HEK293 (cell line): Measurements from ENCODE around the gene RHBDL3.
A peak's percentile ranks its signal among the peaks of the same experiment; 100 is the strongest.

Experiments
- IKZF3 ChIP-seq: fragments of 450-650 bp; IDR thresholded peaks from 2 replicates; pipeline ENCODE4 v1.5.0; 2018; ENCODE audit warnings: missing biosample characterization, mild to moderate bottlenecking, missing genetic modification characterization, moderate library complexity
- MYNN ChIP-seq: fragments of 450-650 bp; formaldehyde crosslinking; IDR thresholded peaks from 2 replicates; pipeline ENCODE4 v1.5.1; 2016; ENCODE audit warnings: missing biosample characterization, missing genetic modification characterization, borderline replicate concordance
- SP3 ChIP-seq: fragments of 450-650 bp; formaldehyde crosslinking; IDR thresholded peaks from 2 replicates; pipeline ENCODE4 v1.5.1; 2016; ENCODE audit warnings: missing biosample characterization, missing genetic modification characterization
- ZFP3 ChIP-seq: fragments of 450-650 bp; formaldehyde crosslinking; IDR thresholded peaks from 2 replicates; pipeline ENCODE4 v1.5.1; 2016; ENCODE audit warnings: low read depth, missing biosample characterization, missing genetic modification characterization
- ZFP69B ChIP-seq: fragments of 450-650 bp; formaldehyde crosslinking; IDR thresholded peaks from 2 replicates; pipeline ENCODE4 v1.5.1; 2016; ENCODE audit warnings: missing biosample characterization, missing genetic modification characterization
- ZNF157 ChIP-seq: fragments of 450-650 bp; formaldehyde crosslinking; IDR thresholded peaks from 2 replicates; pipeline ENCODE4 v1.5.1; 2016; ENCODE audit warnings: missing biosample characterization, missing genetic modification characterization
- ZNF175 ChIP-seq: fragments of 450-650 bp; formaldehyde crosslinking; IDR thresholded peaks from 2 replicates; pipeline ENCODE4 v1.5.1; 2016; ENCODE audit warnings: missing biosample characterization, missing genetic modification characterization
- ZNF24 ChIP-seq: fragments of 450-650 bp; formaldehyde crosslinking; IDR thresholded peaks from 2 replicates; pipeline ENCODE4 v1.5.1; 2016; ENCODE audit warnings: missing biosample characterization, missing genetic modification characterization
- ZNF514 ChIP-seq: fragments of 450-650 bp; formaldehyde crosslinking; IDR thresholded peaks from 2 replicates; pipeline ENCODE4 v1.5.1; 2016; ENCODE audit warnings: missing biosample characterization, missing genetic modification characterization
- ZNF629 ChIP-seq: fragments of 450-650 bp; formaldehyde crosslinking; IDR thresholded peaks from 2 replicates; pipeline ENCODE4 v1.5.1; 2017; ENCODE audit warnings: missing biosample characterization, missing genetic modification characterization
- ZNF658 ChIP-seq: fragments of 450-650 bp; formaldehyde crosslinking; IDR thresholded peaks from 2 replicates; pipeline ENCODE4; 2016; ENCODE audit warnings: missing biosample characterization, missing genetic modification characterization
- ZNF664 ChIP-seq: fragments of 450-650 bp; formaldehyde crosslinking; IDR thresholded peaks from 2 replicates; pipeline ENCODE4 v1.5.1; 2016; ENCODE audit warnings: missing biosample characterization, missing genetic modification characterization
- ZNF777 ChIP-seq: fragments of 450-650 bp; formaldehyde crosslinking; IDR thresholded peaks from 2 replicates; pipeline ENCODE4 v1.5.1; 2017; ENCODE audit warnings: missing biosample characterization, missing genetic modification characterization, borderline replicate concordance
- ZXDB ChIP-seq: fragments of 450-650 bp; formaldehyde crosslinking; IDR thresholded peaks from 2 replicates; pipeline ENCODE4 v1.5.1; 2016; ENCODE audit warnings: missing biosample characterization, missing genetic modification characterization
- TF ChIP-seq, protein P1 (sequence below): fragments of 450-650 bp; formaldehyde crosslinking; conservative IDR thresholded peaks from 2 replicates; pipeline ENCODE4 v1.5.1; 2016; ENCODE audit warnings: low read depth, missing biosample characterization, missing genetic modification characterization
- TF ChIP-seq, protein P2 (sequence below): fragments of 450-650 bp; formaldehyde crosslinking; IDR thresholded peaks from 2 replicates; pipeline ENCODE4 v1.5.1; 2016; ENCODE audit warnings: missing biosample characterization, missing genetic modification characterization
- TF ChIP-seq, protein P3 (sequence below): fragments of 450-650 bp; formaldehyde crosslinking; IDR thresholded peaks from 2 replicates; pipeline ENCODE4 v1.5.1; 2017; ENCODE audit warnings: missing biosample characterization, missing genetic modification characterization
- TF ChIP-seq, protein P4 (sequence below): fragments of 450-650 bp; formaldehyde crosslinking; IDR thresholded peaks from 2 replicates; pipeline ENCODE4 v1.5.1; 2016; ENCODE audit warnings: missing biosample characterization, missing genetic modification characterization
- TF ChIP-seq, protein P5 (sequence below): fragments of 450-650 bp; formaldehyde crosslinking; IDR thresholded peaks from 2 replicates; pipeline ENCODE4 v1.5.1; 2016; ENCODE audit warnings: missing biosample characterization, missing genetic modification characterization
- TF ChIP-seq, protein P6 (sequence below): fragments of 450-650 bp; formaldehyde crosslinking; conservative IDR thresholded peaks from 2 replicates; pipeline ENCODE4 v1.5.1; 2016; ENCODE audit warnings: low read depth, missing biosample characterization, missing genetic modification characterization
- TF ChIP-seq, protein P7 (sequence below): fragments of 450-650 bp; IDR thresholded peaks from 2 replicates; pipeline ENCODE4 v1.5.1; 2018; ENCODE audit warnings: missing biosample characterization, missing genetic modification characterization

Gene RHBDL3

DNA sequence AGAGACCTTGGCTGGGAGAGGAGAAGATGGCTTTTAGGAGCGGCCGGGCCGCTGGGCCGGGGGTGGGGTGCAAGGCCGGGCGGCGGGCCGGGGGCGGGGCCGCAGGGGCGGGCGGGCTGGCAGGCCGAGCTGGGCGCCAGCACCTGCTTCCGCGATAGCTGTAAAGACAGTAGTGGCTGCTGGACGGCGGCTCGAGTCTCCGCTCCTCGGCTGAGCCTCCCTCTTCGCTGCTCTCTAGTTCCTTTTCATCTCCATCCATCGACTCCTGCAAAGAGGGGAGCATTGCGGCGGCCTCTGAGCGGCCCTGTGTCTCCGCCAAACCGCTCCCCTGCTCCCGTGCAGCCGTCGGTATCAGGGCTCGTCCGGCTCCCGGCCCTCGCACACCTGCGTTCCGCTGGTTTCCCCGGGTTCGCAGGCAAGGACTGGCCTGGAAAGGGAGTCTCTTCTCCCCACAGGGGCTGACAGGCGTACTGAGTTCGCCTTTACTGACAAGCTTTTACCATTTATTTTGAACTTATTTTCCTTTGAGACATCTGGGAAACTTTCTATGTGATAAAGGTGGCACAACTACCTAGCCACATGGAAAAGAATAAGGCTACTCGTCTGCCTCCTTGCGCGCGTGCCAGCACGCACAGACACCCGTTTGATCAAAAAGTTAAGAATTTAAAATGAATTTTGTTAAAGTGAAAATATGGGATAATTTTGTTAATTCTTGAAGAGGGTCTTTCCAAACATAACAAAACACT lies 76.4 kb downstream of the RHBDL3 start, which contains the start of gene C17orf75 (continued):
- TF ChIP-seq, protein P1, sequence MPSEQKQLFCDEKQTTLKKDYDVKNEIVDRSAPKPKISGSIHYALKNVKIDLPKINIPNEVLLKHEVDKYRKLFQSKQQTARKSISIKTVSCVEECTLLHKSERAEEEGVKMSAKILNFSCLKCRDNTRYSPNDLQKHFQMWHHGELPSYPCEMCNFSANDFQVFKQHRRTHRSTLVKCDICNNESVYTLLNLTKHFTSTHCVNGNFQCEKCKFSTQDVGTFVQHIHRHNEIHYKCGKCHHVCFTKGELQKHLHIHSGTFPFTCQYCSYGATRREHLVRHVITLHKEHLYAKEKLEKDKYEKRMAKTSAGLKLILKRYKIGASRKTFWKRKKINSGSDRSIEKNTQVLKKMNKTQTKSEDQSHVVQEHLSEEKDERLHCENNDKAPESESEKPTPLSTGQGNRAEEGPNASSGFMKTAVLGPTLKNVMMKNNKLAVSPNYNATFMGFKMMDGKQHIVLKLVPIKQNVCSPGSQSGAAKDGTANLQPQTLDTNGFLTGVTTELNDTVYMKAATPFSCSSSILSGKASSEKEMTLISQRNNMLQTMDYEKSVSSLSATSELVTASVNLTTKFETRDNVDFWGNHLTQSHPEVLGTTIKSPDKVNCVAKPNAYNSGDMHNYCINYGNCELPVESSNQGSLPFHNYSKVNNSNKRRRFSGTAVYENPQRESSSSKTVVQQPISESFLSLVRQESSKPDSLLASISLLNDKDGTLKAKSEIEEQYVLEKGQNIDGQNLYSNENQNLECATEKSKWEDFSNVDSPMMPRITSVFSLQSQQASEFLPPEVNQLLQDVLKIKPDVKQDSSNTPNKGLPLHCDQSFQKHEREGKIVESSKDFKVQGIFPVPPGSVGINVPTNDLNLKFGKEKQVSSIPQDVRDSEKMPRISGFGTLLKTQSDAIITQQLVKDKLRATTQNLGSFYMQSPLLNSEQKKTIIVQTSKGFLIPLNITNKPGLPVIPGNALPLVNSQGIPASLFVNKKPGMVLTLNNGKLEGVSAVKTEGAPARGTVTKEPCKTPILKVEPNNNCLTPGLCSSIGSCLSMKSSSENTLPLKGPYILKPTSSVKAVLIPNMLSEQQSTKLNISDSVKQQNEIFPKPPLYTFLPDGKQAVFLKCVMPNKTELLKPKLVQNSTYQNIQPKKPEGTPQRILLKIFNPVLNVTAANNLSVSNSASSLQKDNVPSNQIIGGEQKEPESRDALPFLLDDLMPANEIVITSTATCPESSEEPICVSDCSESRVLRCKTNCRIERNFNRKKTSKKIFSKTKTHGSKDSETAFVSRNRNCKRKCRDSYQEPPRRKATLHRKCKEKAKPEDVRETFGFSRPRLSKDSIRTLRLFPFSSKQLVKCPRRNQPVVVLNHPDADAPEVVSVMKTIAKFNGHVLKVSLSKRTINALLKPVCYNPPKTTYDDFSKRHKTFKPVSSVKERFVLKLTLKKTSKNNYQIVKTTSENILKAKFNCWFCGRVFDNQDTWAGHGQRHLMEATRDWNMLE (tag by site-specific recombination) = peak; percentile 83
- TF ChIP-seq ZNF175 (tag by site-specific recombination) = no peak
- TF ChIP-seq ZXDB = peak; percentile 96
- TF ChIP-seq, protein P2, sequence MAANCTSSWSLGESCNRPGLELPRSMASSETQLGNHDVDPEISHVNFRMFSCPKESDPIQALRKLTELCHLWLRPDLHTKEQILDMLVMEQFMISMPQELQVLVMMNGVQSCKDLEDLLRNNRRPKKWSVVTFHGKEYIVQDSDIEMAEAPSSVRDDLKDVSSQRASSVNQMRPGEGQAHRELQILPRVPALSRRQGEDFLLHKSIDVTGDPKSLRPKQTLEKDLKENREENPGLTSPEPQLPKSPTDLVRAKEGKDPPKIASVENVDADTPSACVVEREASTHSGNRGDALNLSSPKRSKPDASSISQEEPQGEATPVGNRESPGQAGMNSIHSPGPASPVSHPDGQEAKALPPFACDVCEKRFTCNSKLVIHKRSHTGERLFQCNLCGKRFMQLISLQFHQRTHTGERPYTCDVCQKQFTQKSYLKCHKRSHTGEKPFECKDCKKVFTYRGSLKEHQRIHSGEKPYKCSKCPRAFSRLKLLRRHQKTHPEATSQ (tag by site-specific recombination) = peak; percentile 99
- TF ChIP-seq ZNF629 (tag by site-specific recombination) = peak; percentile 84
- TF ChIP-seq ZNF514 (tag by site-specific recombination) = no peak
- TF ChIP-seq MYNN (tag by site-specific recombination) = peak; percentile 77
- TF ChIP-seq ZNF24 = peak; percentile 89
- peak; percentile 75 for TF ChIP-seq SP3 (tag by site-specific recombination)
- TF ChIP-seq IKZF3 (tag by site-specific recombination) = peak; percentile 83
- TF ChIP-seq ZNF157 (tag by site-specific recombination) = no peak
- TF ChIP-seq, protein P3, sequence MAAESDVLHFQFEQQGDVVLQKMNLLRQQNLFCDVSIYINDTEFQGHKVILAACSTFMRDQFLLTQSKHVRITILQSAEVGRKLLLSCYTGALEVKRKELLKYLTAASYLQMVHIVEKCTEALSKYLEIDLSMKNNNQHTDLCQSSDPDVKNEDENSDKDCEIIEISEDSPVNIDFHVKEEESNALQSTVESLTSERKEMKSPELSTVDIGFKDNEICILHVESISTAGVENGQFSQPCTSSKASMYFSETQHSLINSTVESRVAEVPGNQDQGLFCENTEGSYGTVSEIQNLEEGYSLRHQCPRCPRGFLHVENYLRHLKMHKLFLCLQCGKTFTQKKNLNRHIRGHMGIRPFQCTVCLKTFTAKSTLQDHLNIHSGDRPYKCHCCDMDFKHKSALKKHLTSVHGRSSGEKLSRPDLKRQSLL (tag by site-specific recombination) = peak; percentile 70; the same call in 1 of the 2 replicates
- peak; percentile 91 for TF ChIP-seq ZFP69B (tag by site-specific recombination)
- no peak for TF ChIP-seq ZNF658 (tag by site-specific recombination)
- TF ChIP-seq ZNF777 (tag by site-specific recombination) = peak; percentile 92; the same call in 1 of the 2 replicates
- TF ChIP-seq, protein P4, sequence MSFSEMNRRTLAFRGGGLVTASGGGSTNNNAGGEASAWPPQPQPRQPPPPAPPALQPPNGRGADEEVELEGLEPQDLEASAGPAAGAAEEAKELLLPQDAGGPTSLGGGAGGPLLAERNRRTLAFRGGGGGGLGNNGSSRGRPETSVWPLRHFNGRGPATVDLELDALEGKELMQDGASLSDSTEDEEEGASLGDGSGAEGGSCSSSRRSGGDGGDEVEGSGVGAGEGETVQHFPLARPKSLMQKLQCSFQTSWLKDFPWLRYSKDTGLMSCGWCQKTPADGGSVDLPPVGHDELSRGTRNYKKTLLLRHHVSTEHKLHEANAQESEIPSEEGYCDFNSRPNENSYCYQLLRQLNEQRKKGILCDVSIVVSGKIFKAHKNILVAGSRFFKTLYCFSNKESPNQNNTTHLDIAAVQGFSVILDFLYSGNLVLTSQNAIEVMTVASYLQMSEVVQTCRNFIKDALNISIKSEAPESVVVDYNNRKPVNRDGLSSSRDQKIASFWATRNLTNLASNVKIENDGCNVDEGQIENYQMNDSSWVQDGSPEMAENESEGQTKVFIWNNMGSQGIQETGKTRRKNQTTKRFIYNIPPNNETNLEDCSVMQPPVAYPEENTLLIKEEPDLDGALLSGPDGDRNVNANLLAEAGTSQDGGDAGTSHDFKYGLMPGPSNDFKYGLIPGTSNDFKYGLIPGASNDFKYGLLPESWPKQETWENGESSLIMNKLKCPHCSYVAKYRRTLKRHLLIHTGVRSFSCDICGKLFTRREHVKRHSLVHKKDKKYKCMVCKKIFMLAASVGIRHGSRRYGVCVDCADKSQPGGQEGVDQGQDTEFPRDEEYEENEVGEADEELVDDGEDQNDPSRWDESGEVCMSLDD (tag by site-specific recombination) = peak; percentile 89
- TF ChIP-seq ZFP3 = no peak
- TF ChIP-seq, protein P5, sequence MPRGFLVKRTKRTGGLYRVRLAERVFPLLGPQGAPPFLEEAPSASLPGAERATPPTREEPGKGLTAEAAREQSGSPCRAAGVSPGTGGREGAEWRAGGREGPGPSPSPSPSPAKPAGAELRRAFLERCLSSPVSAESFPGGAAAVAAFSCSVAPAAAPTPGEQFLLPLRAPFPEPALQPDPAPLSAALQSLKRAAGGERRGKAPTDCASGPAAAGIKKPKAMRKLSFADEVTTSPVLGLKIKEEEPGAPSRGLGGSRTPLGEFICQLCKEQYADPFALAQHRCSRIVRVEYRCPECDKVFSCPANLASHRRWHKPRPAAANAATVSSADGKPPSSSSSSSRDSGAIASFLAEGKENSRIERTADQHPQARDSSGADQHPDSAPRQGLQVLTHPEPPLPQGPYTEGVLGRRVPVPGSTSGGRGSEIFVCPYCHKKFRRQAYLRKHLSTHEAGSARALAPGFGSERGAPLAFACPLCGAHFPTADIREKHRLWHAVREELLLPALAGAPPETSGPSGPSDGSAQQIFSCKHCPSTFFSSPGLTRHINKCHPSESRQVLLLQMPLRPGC (tag by site-specific recombination) = peak; percentile 93
- TF ChIP-seq, protein P6, sequence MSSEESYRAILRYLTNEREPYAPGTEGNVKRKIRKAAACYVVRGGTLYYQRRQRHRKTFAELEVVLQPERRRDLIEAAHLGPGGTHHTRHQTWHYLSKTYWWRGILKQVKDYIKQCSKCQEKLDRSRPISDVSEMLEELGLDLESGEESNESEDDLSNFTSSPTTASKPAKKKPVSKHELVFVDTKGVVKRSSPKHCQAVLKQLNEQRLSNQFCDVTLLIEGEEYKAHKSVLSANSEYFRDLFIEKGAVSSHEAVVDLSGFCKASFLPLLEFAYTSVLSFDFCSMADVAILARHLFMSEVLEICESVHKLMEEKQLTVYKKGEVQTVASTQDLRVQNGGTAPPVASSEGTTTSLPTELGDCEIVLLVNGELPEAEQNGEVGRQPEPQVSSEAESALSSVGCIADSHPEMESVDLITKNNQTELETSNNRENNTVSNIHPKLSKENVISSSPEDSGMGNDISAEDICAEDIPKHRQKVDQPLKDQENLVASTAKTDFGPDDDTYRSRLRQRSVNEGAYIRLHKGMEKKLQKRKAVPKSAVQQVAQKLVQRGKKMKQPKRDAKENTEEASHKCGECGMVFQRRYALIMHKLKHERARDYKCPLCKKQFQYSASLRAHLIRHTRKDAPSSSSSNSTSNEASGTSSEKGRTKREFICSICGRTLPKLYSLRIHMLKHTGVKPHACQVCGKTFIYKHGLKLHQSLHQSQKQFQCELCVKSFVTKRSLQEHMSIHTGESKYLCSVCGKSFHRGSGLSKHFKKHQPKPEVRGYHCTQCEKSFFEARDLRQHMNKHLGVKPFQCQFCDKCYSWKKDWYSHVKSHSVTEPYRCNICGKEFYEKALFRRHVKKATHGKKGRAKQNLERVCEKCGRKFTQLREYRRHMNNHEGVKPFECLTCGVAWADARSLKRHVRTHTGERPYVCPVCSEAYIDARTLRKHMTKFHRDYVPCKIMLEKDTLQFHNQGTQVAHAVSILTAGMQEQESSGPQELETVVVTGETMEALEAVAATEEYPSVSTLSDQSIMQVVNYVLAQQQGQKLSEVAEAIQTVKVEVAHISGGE (tag by site-specific recombination) = peak; percentile 100
- TF ChIP-seq, protein P7, sequence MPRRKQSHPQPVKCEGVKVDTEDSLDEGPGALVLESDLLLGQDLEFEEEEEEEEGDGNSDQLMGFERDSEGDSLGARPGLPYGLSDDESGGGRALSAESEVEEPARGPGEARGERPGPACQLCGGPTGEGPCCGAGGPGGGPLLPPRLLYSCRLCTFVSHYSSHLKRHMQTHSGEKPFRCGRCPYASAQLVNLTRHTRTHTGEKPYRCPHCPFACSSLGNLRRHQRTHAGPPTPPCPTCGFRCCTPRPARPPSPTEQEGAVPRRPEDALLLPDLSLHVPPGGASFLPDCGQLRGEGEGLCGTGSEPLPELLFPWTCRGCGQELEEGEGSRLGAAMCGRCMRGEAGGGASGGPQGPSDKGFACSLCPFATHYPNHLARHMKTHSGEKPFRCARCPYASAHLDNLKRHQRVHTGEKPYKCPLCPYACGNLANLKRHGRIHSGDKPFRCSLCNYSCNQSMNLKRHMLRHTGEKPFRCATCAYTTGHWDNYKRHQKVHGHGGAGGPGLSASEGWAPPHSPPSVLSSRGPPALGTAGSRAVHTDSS (tag by site-specific recombination) = peak; percentile 50
- peak; percentile 64; the same call in 1 of the 2 replicates for TF ChIP-seq ZNF664 (tag by site-specific recombination)
